ENCODE measurements around the gene ABCG1.

Gene ABCG1

GRCh38 chr21:42203321-42203720 lies 15.6 kb upstream of the ABCG1 start:
- Histone ChIP-seq H3F3A (ENCODE audit: insufficient read depth, low read length) (peaks cover 2% of the 10 kb centered on the region; the same call in 1 of the 2 replicates), H4K20me1 (ENCODE audit: insufficient read depth, low read length) (no peaks in the 10 kb centered on the region), H3K27ac (ENCODE audit: low read depth, low read length, poor library complexity, severe bottlenecking) (peak overlapping the region; percentile 83), H3K9me3 (ENCODE audit: low read length) (no peaks in the 10 kb centered on the region), H3K9ac (ENCODE audit: low read length) (no peak overlapping the region), H3K36me3 (ENCODE audit: insufficient read depth, low read length) (no peaks in the 10 kb centered on the region), H3K27me3 (ENCODE audit: insufficient read depth, low read length) (no peaks in the 10 kb centered on the region), H3K4me3 (ENCODE audit: low read depth, low read length, poor library complexity, severe bottlenecking) (no peak overlapping the region), H3K9me2 (ENCODE audit: low read depth, low read length) (no peaks in the 10 kb centered on the region), H3K4me1 (ENCODE audit: insufficient read depth, low read length, severe bottlenecking) (peaks cover 45% of the 10 kb centered on the region), H3K4me2 (ENCODE audit: low read length) (no peak overlapping the region), H3K79me2 (ENCODE audit: insufficient read depth, low read length) (no peaks in the 10 kb centered on the region), H2AFZ (ENCODE audit: low read length) (no peak overlapping the region)
- TF ChIP-seq EZH2 (IDR thresholded peaks at IDR 0.05; ENCODE audit: borderline replicate concordance, low read length) (no peak), CTCF (IDR thresholded peaks at IDR 0.05; ENCODE audit: low read length) (no peak)

GRCh38 chr21:42203936-42204335 lies 15.0 kb upstream of the ABCG1 start:
- H3K9me3 ChIP-seq (ENCODE audit: low read length), result no peaks in the 10 kb centered on the region
- H2AFZ ChIP-seq (ENCODE audit: low read length), result no peak overlapping the region
- H3K9ac ChIP-seq (ENCODE audit: low read length), result no peak overlapping the region
- no peaks in the 10 kb centered on the region for H3K79me2 ChIP-seq (ENCODE audit: insufficient read depth, low read length)
- TF ChIP-seq EZH2 (IDR thresholded peaks at IDR 0.05; ENCODE audit: borderline replicate concordance, low read length), result no peak
- peaks cover 2% of the 10 kb centered on the region; the same call in 1 of the 2 replicates for H3F3A ChIP-seq (ENCODE audit: insufficient read depth, low read length)
- no peak overlapping the region for H3K4me3 ChIP-seq (ENCODE audit: low read depth, low read length, poor library complexity, severe bottlenecking)
- H3K9me2 ChIP-seq (ENCODE audit: low read depth, low read length), result no peaks in the 10 kb centered on the region
- H3K36me3 ChIP-seq (ENCODE audit: insufficient read depth, low read length), result no peaks in the 10 kb centered on the region
- no peaks in the 10 kb centered on the region for H4K20me1 ChIP-seq (ENCODE audit: insufficient read depth, low read length)
- H3K27me3 ChIP-seq (ENCODE audit: insufficient read depth, low read length), result no peaks in the 10 kb centered on the region
- peaks cover 40% of the 10 kb centered on the region for H3K4me1 ChIP-seq (ENCODE audit: insufficient read depth, low read length, severe bottlenecking)
- H3K4me2 ChIP-seq (ENCODE audit: low read length), result no peak overlapping the region
- no peak overlapping the region for H3K27ac ChIP-seq (ENCODE audit: low read depth, low read length, poor library complexity, severe bottlenecking)

- H3K9me2 ChIP-seq (ENCODE audit: low read depth, low read length), result no peaks in the 10 kb centered on the region
- H3K27me3 ChIP-seq (ENCODE audit: insufficient read depth, low read length), result no peaks in the 10 kb centered on the region
- H3K4me3 ChIP-seq (ENCODE audit: low read depth, low read length, poor library complexity, severe bottlenecking), result no peak overlapping the region
- H3K4me1 ChIP-seq (ENCODE audit: insufficient read depth, low read length, severe bottlenecking), result peaks cover 5% of the 10 kb centered on the region
- 0 out of 2 replicates have a peak, but pooled peaks cover 4% of the 10 kb centered on the region for H3K9me3 ChIP-seq (ENCODE audit: low read length)
- H2AFZ ChIP-seq (ENCODE audit: low read length), result no peak overlapping the region
- TF ChIP-seq EZH2 (IDR thresholded peaks at IDR 0.05; ENCODE audit: borderline replicate concordance, low read length) (no peak), CTCF (IDR thresholded peaks at IDR 0.05; ENCODE audit: low read length) (no peak)
- no peak overlapping the region for H3K9ac ChIP-seq (ENCODE audit: low read length)
- no peak overlapping the region for H3K4me2 ChIP-seq (ENCODE audit: low read length)
- H3K27ac ChIP-seq (ENCODE audit: low read depth, low read length, poor library complexity, severe bottlenecking), result no peak overlapping the region
- H3F3A ChIP-seq (ENCODE audit: insufficient read depth, low read length), result no peaks in the 10 kb centered on the region
- no peaks in the 10 kb centered on the region for H4K20me1 ChIP-seq (ENCODE audit: insufficient read depth, low read length)
- no peaks in the 10 kb centered on the region for H3K79me2 ChIP-seq (ENCODE audit: insufficient read depth, low read length)
- no peaks in the 10 kb centered on the region for H3K36me3 ChIP-seq (ENCODE audit: insufficient read depth, low read length)
Measured at GRCh38 chr21:42207426-42207825, 11.5 kb upstream of the ABCG1 start.

- no peaks in the 10 kb centered on the region for H3K27me3 ChIP-seq (ENCODE audit: insufficient read depth, low read length)
- H3K4me2 ChIP-seq (ENCODE audit: low read length), result no peak overlapping the region
- TF ChIP-seq CTCF (IDR thresholded peaks at IDR 0.05; ENCODE audit: low read length) (no peak), EZH2 (IDR thresholded peaks at IDR 0.05; ENCODE audit: borderline replicate concordance, low read length) (no peak)
- no peak overlapping the region for H3K4me3 ChIP-seq (ENCODE audit: low read depth, low read length, poor library complexity, severe bottlenecking)
- H3K9me3 ChIP-seq (ENCODE audit: low read length), result 0 out of 2 replicates have a peak, but pooled peaks cover 4% of the 10 kb centered on the region
- no peak overlapping the region for H2AFZ ChIP-seq (ENCODE audit: low read length)
- no peaks in the 10 kb centered on the region for H3F3A ChIP-seq (ENCODE audit: insufficient read depth, low read length)
- no peaks in the 10 kb centered on the region for H3K9me2 ChIP-seq (ENCODE audit: low read depth, low read length)
- H3K36me3 ChIP-seq (ENCODE audit: insufficient read depth, low read length), result no peaks in the 10 kb centered on the region
- H4K20me1 ChIP-seq (ENCODE audit: insufficient read depth, low read length), result no peaks in the 10 kb centered on the region
- H3K79me2 ChIP-seq (ENCODE audit: insufficient read depth, low read length), result no peaks in the 10 kb centered on the region
- H3K4me1 ChIP-seq (ENCODE audit: insufficient read depth, low read length, severe bottlenecking), result no peaks in the 10 kb centered on the region
- H3K9ac ChIP-seq (ENCODE audit: low read length), result no peak overlapping the region
- H3K27ac ChIP-seq (ENCODE audit: low read depth, low read length, poor library complexity, severe bottlenecking), result no peak overlapping the region
Measured at GRCh38 chr21:42208036-42208435, 10.9 kb upstream of the ABCG1 start.

Measured in OCI-LY1 (cell line).